Measurements from ENCODE around the gene CCDC91.
"Not testable (repeated sequence)": the region's sequence is repeated elsewhere in the genome, so short reads cannot be mapped to it uniquely, and the experiment has no call there.

Gene CCDC91

GRCh38 chr12:28360253-28360652 is 170.0 kb downstream of the CCDC91 start:
- peak in 2 of 51 donors; percentile 1 to 3 for DNase-seq

DNA sequence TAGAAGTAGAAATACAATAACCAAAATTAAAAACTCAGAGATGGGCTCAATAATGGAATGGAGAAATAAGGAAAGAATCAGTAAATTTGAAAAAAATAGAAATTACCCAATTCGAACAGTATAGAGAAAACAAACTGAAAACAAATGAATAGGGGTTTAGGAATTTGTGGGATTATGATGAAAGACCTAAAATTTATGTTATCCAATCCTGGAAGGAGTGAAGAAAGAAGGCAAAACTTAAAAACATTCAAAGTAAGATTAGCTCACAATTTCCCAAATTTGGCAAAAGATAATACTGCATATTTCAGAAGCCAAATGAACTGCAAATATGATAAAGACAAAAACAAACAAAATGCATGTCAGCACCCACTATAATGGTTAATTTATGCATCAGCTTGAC is 177.1 kb downstream of the CCDC91 start:
- no peak for DNase-seq

- DNase-seq = no peak
These were observed 177.7 kb downstream of the CCDC91 start for GRCh38 chr12:28367993-28368392.

- no peak for DNase-seq
These were observed 179.2 kb downstream of the CCDC91 start for GRCh38 chr12:28369483-28369882.

DNA sequence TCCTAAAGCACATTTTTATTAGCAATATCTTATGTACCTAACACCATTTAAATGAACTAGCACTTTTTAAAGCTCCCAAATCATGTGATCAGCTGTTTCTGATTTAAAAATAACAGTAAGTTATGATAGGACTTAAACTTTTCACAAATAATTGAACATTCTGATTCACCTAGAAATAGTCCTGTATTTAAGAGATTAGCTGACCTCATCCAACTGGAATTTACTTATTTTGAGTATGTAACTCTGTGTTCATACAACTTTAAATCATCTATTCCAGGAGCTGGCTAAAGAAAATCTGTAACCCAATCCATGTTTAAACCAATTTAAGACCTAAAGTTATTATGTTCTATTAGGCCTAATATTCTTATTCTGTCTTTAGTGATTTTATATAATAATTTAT is 184.3 kb downstream of the CCDC91 start:
- no peak for DNase-seq

DNA sequence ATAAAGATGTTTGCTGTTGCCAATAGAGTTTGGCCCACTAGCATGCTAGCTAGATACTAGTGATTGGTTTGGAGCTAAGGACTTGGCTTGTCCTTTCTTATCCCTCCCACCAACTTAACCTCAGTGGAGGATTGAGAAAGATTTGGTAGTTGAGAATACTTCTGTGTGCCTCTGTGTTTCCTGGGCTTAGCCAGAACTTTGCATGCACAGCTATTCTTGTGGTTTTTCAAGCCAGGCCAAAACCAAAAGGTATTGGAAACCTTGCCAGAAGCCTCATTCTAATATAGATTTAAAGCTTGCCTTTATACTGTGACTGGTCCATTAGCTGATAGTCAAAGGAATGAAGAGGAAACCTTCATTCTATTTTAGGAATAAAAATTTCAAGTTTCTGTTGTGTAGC is 188.5 kb downstream of the CCDC91 start:
- no peak for DNase-seq

GRCh38 chr12:28379779-28380178 is 189.5 kb downstream of the CCDC91 start:
- not testable (repeated sequence) for DNase-seq

DNA sequence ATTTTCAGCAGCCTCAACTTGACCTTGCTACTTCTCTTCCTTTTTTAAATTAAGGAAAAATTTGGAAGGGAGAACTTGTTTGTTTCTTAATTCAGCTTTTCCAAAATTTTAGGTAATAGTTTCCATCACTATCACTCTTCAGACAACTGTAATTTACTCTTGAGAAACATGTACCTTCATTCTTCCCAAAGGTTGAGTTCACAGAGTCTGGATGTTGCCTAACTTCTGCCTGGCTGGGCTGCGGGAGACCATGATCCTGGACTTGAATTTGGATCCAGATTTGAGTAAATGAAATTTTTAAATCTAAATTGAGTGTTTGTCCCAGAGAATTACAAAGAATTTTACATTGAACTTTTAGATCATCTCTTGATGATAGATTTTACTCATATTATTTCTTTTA is 193.1 kb downstream of the CCDC91 start:
- no peak for DNase-seq

DNA sequence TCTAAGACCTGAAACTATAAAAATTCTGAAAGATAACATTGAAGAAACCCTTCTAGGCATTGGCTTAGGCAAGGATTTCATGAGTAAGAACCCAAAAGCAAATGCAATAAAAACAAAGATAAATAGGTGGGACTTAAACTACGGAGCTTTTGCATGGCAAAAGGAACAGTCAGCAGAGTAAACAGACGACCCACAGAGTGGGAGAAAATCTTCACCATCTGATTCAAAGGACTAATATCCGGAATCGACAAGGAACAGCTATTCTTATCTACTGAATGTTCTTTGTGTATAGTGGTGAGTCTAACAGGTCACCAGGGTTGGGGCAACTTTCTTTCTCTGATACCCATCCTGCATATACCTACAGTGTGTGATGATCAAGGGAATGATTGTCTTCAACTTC is 198.6 kb downstream of the CCDC91 start:
- no peak for DNase-seq

GRCh38 chr12:28390206-28390605 is 199.9 kb downstream of the CCDC91 start:
- DNase-seq = no peak

GRCh38 chr12:28390761-28391385 is 200.6 kb downstream of the CCDC91 start:
- no peak for DNase-seq

DNA sequence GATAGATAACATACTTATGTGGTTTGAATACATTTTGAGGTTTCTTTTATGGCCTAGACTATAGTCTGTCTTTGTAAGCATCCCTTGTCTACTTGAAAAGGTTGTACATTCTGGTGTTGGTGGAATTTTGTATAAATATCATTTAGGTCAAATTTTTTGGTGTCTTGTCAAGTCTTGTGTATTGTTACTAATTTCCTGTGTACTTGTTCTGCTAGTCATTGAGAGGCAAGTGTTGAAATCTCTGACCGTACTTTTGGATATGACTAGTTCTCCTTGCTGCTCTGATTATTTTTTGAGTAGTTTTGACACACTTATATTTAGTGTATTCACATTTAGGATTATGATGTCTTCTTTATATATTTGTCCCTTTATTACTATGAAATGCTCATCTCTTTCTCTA is 219.6 kb downstream of the CCDC91 start:
- no peak for DNase-seq

GRCh38 chr12:28413460-28414109 is 223.3 kb downstream of the CCDC91 start:
- DNase-seq = no peak

GRCh38 chr12:28415755-28416154 is 225.5 kb downstream of the CCDC91 start:
- DNase-seq = no peak

- DNase-seq = no peak
These were observed 231.1 kb downstream of the CCDC91 start for GRCh38 chr12:28421374-28421773.

DNA sequence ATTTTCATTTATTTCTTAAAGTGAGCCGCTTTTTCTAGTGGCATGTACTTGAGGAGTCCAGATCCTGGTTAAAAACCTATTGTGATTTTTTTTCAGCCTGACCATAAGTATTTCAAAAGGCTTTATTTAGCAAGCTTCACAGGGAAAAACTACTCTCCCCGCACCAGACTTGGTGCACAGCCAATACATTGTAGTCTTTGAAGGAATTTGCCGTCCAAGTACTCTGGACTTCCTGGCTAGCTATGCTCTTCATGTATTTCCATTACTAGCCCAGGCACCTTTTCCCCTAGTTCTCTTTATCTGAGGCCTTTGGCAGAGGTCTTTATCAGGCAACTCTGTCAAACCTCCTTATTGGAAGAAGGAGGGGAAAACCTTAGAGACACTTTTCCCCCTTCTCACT is 234.7 kb downstream of the CCDC91 start:
- DNase-seq = no peak

- DNase-seq = no peak
These were observed 235.3 kb downstream of the CCDC91 start for GRCh38 chr12:28425526-28425925.

- no peak for DNase-seq
These were observed 236.8 kb downstream of the CCDC91 start for GRCh38 chr12:28427046-28427445.

DNA sequence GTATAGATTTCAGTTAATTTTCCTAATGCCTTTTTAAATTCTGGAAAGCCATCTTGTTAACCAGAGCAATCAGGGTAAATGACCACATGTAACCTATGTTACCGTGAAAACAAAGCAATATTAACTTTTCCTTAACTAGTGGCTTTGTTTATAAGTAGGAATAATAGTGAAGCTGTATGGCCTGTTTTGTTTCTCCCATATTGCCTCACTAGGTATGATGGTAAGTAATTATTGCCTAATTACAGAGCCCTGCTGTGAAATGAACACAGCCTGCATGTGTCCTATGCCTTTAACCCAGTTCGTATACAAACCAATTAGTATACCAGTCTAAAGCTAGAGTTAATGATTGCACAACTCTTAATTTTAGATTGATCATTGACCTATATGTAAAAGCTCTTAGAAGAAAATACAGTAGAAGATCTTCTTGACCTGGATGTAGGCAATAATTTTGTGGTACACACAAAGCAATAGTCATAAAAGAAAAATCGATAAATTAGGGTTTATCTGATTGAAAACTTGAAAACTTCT is 249.9 kb downstream of the CCDC91 start:
- DNase-seq = no peak

- DNase-seq = no peak
These were observed 251.8 kb downstream of the CCDC91 start for GRCh38 chr12:28442101-28442500.

- no peak for DNase-seq
These were observed 253.1 kb downstream of the CCDC91 start for GRCh38 chr12:28443337-28443736.

- DNase-seq = no peak
These were observed 255.8 kb downstream of the CCDC91 start for GRCh38 chr12:28446031-28446430.

- no peak for DNase-seq
These were observed 263.4 kb downstream of the CCDC91 start for GRCh38 chr12:28453686-28454085.
